ENCODE results near the gene LRR1. TPM values are rescaled to one million over a fixed set of nuclear protein-coding genes. Genes with fewer than 3 reads are reported as not detected.

The LRR1 gene
- 5.5 and 33.8 TPM in 2 replicates for total RNA-seq

GRCh38 chr14:49598485-49599300, at the start of gene LRR1:
Gene LRR1 (plus strand): TSS chr14:49598940. CDS start chr14:49599021, 81 bp downstream.

GRCh38 chr14:49585803-49586672, 12.7 kb upstream of the LRR1 start, which contains the start of gene RPS29:
Gene RPS29 (minus strand): TSS chr14:49586380. CDS start chr14:49586346, 34 bp downstream.

GRCh38 chr14:49620182-49621113, 21.7 kb downstream of the LRR1 start, which contains the start of the genes MGAT2 and RPL36AL:
Gene MGAT2 (plus strand): TSS chr14:49620799. CDS start chr14:49621269, 470 bp downstream.
Gene RPL36AL (minus strand): TSS chr14:49620626. CDS start chr14:49619104, 1,522 bp downstream.

GRCh38 chr14:49634547-49635334, 36.0 kb downstream of the LRR1 start, which contains the start of gene DNAAF2:
Gene DNAAF2 (minus strand): TSS chr14:49635244. CDS start chr14:49635149, 95 bp downstream.

Small RNAs within 50 kb of the gene (small RNA-seq; reads per million reads assigned to genes)
- gene AL139099.3 (ENCODE audit: low replicate concordance): not detected
- not detected for gene AL139099.4 (ENCODE audit: low replicate concordance)
- gene RF00019 (ENCODE audit: low replicate concordance): not detected
- gene RNA5SP384 (ENCODE audit: low replicate concordance): not detected

Other genes with a start within 250 kb of the LRR1 start
- gene RPS29, start 12.6 kb upstream of the LRR1 start, total RNA-seq: 1,090 and 1,752 TPM in 2 replicates
- 93.6 and 363 TPM in 2 replicates for gene RPL36AL, start 21.7 kb downstream of the LRR1 start, total RNA-seq
- gene MGAT2, start 21.9 kb downstream of the LRR1 start, total RNA-seq: 133 and 162 TPM in 2 replicates
- 8.3 and 11.2 TPM in 2 replicates for gene DNAAF2, start 36.3 kb downstream of the LRR1 start, total RNA-seq
- 1.3 and 19.2 TPM in 2 replicates for gene POLE2, start 89.3 kb downstream of the LRR1 start, total RNA-seq
- gene KLHDC1, start 94.2 kb downstream of the LRR1 start, total RNA-seq: 1.6 and 2.4 TPM in 2 replicates
- 50.1 and 78.3 TPM in 2 replicates for gene KLHDC2, start 169.2 kb downstream of the LRR1 start, total RNA-seq

Measured in placental pericyte (primary cell).